ENCODE data around the gene HCN3. TPM values are rescaled to one million over a fixed set of nuclear protein-coding genes. Genes with fewer than 3 reads are reported as not detected.
"Not testable (repeated sequence)": the region's sequence is repeated elsewhere in the genome, so short reads cannot be mapped to it uniquely, and the experiment has no call there.

The HCN3 gene
- total RNA-seq, 6 experiments from 2014 or later, result 1.3 to 1.6 (median 1.5) TPM

DNA sequence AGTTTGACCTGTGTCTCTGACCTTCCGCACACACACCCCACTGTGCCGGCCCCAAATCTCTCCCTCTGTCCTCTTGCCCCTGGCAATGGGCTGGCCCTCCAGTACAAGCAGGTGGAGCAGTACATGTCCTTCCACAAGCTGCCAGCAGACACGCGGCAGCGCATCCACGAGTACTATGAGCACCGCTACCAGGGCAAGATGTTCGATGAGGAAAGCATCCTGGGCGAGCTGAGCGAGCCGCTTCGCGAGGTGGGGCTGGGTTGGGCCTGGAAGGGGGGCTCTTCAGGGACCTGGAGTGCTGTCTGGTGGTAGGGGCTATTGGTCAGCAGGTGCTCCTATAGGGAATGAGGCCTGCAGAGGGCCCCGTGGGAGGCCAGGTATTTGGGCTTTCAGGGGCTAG, 7.8 kb downstream of the HCN3 start:
- TF ChIP-seq, protein P1, sequence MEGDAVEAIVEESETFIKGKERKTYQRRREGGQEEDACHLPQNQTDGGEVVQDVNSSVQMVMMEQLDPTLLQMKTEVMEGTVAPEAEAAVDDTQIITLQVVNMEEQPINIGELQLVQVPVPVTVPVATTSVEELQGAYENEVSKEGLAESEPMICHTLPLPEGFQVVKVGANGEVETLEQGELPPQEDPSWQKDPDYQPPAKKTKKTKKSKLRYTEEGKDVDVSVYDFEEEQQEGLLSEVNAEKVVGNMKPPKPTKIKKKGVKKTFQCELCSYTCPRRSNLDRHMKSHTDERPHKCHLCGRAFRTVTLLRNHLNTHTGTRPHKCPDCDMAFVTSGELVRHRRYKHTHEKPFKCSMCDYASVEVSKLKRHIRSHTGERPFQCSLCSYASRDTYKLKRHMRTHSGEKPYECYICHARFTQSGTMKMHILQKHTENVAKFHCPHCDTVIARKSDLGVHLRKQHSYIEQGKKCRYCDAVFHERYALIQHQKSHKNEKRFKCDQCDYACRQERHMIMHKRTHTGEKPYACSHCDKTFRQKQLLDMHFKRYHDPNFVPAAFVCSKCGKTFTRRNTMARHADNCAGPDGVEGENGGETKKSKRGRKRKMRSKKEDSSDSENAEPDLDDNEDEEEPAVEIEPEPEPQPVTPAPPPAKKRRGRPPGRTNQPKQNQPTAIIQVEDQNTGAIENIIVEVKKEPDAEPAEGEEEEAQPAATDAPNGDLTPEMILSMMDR (IDR thresholded peaks at IDR 0.05), result no peak
- no peak for DNase-seq
- Mint-ChIP-seq H3K4me1 (ENCODE audit: low read depth) (no peaks in the 10 kb centered on the region), H3K27me3 (ENCODE audit: insufficient read depth) (peaks cover 6% of the 10 kb centered on the region), H3K27ac (no peak overlapping the region), H3K36me3 (ENCODE audit: low read depth) (no peaks in the 10 kb centered on the region), H3K4me3 (no peak overlapping the region), H3K9me3 (no peaks in the 10 kb centered on the region)

GRCh38 chr1:155285631-155286044, 8.4 kb downstream of the HCN3 start:
- no peaks in the 10 kb centered on the region for H3K9me3 Mint-ChIP-seq
- TF ChIP-seq, protein P1 (IDR thresholded peaks at IDR 0.05), result no peak
- no peaks in the 10 kb centered on the region for H3K36me3 Mint-ChIP-seq (ENCODE audit: low read depth)
- no peak for DNase-seq
- no peaks in the 10 kb centered on the region for H3K4me1 Mint-ChIP-seq (ENCODE audit: low read depth)
- no peak overlapping the region for H3K27ac Mint-ChIP-seq
- peaks cover 6% of the 10 kb centered on the region for H3K27me3 Mint-ChIP-seq (ENCODE audit: insufficient read depth)
- no peak overlapping the region for H3K4me3 Mint-ChIP-seq

DNA sequence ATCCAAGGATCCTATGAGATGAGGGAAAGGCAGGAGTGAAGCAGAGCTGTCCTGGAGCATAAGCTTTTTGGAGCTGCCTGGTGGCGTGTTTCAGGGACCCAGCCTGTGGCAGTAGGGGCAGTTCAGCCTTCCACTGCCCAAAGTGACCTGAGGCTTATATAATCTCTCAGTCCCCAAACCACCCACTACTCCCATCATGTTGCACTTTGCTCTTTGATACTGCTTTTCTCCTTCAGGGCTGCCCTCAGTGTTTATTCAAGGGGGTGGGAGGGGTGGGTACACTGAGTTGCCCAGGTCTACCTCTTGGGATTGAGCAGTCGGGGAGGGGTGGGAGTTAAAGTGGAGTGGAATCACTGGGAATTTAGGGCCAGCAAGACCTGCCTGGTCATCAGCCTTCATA, 9.3 kb downstream of the HCN3 start:
- no peak for DNase-seq
- Mint-ChIP-seq H3K9me3 (no peaks in the 10 kb centered on the region), H3K4me1 (ENCODE audit: low read depth) (no peaks in the 10 kb centered on the region), H3K27ac (no peak overlapping the region), H3K27me3 (ENCODE audit: insufficient read depth) (peaks cover 8% of the 10 kb centered on the region), H3K4me3 (no peak overlapping the region), H3K36me3 (ENCODE audit: low read depth) (no peaks in the 10 kb centered on the region)
- TF ChIP-seq, protein P1 (IDR thresholded peaks at IDR 0.05), result no peak

DNA sequence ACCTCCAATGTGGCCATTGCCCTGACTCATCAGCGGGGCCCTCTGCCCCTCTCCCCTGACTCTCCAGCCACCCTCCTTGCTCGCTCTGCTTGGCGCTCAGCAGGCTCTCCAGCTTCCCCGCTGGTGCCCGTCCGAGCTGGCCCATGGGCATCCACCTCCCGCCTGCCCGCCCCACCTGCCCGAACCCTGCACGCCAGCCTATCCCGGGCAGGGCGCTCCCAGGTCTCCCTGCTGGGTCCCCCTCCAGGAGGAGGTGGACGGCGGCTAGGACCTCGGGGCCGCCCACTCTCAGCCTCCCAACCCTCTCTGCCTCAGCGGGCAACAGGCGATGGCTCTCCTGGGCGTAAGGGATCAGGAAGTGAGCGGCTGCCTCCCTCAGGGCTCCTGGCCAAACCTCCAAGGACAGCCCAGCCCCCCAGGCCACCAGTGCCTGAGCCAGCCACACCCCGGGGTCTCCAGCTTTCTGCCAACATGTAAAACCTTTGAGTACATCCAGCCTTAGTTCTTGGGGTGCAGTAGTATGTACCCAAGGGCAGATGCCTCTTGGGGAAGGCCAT, 10.8 kb downstream of the HCN3 start:
- DNase-seq, result no peak
- Mint-ChIP-seq H3K27me3 (ENCODE audit: insufficient read depth) (peaks cover 13% of the 10 kb centered on the region), H3K36me3 (ENCODE audit: low read depth) (no peaks in the 10 kb centered on the region), H3K9me3 (no peaks in the 10 kb centered on the region), H3K4me1 (ENCODE audit: low read depth) (no peaks in the 10 kb centered on the region), H3K4me3 (no peak overlapping the region), H3K27ac (no peak overlapping the region)
- TF ChIP-seq, protein P1 (IDR thresholded peaks at IDR 0.05), result no peak

DNA sequence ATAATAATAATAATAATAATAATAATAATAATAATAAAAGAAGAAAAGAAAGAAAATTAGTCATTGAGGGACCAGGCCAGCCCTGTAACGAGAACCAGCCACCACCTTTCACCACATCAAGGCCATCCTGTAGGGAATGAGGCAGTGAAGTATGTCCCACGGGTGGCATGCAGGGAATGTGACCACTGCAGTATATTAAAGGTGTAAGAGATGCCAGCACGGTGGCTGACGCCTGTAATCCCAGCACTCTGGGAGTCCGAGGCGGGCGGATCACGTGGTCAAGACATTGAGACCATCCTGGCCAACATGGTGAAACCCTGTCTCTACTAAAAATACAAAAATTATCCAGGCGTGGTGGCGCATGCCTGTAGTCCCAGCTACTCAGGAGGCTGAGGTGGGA, 13.7 kb downstream of the HCN3 start:
- H3K9me3 Mint-ChIP-seq; H3K36me3 Mint-ChIP-seq (ENCODE audit: low read depth); H3K4me3 Mint-ChIP-seq; DNase-seq; H3K4me1 Mint-ChIP-seq (ENCODE audit: low read depth); H3K27ac Mint-ChIP-seq: not testable (repeated sequence)
- H3K27me3 Mint-ChIP-seq (ENCODE audit: insufficient read depth), result peaks cover 31% of the 10 kb centered on the region

GRCh38 chr1:155293086-155293749, 16.0 kb downstream of the HCN3 start:
- no peak overlapping the region for H3K4me3 Mint-ChIP-seq
- DNase-seq, result no peak
- H3K27ac Mint-ChIP-seq, result no peak overlapping the region
- no peaks in the 10 kb centered on the region for H3K9me3 Mint-ChIP-seq
- H3K36me3 Mint-ChIP-seq (ENCODE audit: low read depth), result no peaks in the 10 kb centered on the region
- peaks cover 45% of the 10 kb centered on the region for H3K27me3 Mint-ChIP-seq (ENCODE audit: insufficient read depth)
- H3K4me1 Mint-ChIP-seq (ENCODE audit: low read depth), result no peaks in the 10 kb centered on the region
- TF ChIP-seq, protein P1 (IDR thresholded peaks at IDR 0.05), result no peak

Data from HFFc6 (cell line).